Measurements from ENCODE around the gene SPAG6.

DNA sequence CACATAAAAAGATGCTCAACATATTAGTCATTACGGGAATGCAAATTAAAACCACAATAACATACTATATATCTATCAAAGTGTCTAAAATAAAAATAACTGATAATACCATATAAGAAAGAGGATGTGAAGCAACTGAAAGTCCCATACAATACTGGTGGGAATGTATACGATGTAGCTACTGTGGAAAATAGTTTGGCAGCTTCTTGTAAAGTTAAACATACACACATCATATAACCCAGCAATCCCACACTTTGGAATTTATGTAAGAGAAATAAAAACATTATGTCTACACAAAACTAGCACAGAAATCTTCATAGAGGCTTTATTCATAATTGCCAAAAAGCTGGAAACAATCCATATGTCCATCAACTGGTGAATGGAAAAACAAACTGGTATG is 39.6 kb upstream of the SPAG6 start:
- TF ChIP-seq POLR2A (IDR thresholded peaks at IDR 0.05) = no peak
- TF ChIP-seq, protein P1, sequence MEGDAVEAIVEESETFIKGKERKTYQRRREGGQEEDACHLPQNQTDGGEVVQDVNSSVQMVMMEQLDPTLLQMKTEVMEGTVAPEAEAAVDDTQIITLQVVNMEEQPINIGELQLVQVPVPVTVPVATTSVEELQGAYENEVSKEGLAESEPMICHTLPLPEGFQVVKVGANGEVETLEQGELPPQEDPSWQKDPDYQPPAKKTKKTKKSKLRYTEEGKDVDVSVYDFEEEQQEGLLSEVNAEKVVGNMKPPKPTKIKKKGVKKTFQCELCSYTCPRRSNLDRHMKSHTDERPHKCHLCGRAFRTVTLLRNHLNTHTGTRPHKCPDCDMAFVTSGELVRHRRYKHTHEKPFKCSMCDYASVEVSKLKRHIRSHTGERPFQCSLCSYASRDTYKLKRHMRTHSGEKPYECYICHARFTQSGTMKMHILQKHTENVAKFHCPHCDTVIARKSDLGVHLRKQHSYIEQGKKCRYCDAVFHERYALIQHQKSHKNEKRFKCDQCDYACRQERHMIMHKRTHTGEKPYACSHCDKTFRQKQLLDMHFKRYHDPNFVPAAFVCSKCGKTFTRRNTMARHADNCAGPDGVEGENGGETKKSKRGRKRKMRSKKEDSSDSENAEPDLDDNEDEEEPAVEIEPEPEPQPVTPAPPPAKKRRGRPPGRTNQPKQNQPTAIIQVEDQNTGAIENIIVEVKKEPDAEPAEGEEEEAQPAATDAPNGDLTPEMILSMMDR (IDR thresholded peaks at IDR 0.05) = no peak

All from upper lobe of left lung (tissue), 4 donors.